HL-60/S4 treated with retinoic acid at 250 ng/mL for 4 days and 3 days (cell line): Measurements from ENCODE around the gene YWHAH.

Source experiments
- in situ Hi-C: fragments of 300-500 bp; cut with MboI; formaldehyde crosslinking; loops from 2 replicates; pipeline ENCODE4 v1.7.0; 2022; ENCODE audit warnings: low sequenced_read_pairs

Gene YWHAH

GRCh38 chr22:31922534-31922933 lies 21.8 kb upstream of the YWHAH start:
- in situ Hi-C loops: no loop called here

DNA sequence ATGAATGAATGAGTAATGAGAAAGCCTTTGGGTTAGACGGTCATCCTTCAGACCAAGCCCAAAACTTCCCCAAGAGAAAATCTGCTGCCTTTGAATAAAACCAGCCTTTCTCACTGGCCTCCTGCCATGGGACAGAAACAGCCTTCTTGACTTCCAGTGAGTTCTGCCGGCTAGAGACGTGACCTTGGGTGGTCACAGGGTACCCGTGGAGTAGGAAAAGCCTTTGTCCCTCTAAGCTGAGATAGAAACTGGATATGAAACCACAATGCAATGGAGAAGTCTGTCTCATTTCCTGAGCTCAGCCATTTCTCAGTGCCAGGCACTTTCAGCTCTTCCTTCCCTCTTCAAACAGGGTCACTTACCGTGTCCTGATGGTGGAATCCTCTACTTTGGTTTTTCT lies 21.2 kb upstream of the YWHAH start:
- in situ Hi-C loops: no loop called here

GRCh38 chr22:31923747-31924146 lies 20.6 kb upstream of the YWHAH start:
- in situ Hi-C loops: no loop called here

DNA sequence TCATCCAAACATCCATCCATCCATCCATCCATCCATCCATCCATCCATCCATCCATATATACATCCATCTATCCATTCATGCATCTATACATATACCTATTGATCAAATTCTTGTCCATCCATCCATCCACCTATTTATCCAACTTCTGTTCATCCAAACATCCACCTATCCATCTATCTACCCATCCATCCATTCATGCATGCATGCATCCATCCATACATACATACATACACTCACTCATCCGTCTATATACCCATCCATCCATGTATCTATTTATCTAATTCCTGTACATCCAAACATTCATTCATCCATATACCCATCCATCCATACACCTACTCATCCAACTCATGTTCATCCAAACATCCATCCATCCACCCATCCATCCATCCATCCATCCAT lies 19.3 kb upstream of the YWHAH start:
- in situ Hi-C loops: no loop called here

- in situ Hi-C loops: no loop called here
These were observed 18.3 kb upstream of the YWHAH start for GRCh38 chr22:31926024-31926423.

GRCh38 chr22:31926969-31927368 lies 17.4 kb upstream of the YWHAH start:
- in situ Hi-C loops: no loop called here

GRCh38 chr22:31927562-31927961 lies 16.8 kb upstream of the YWHAH start:
- in situ Hi-C loops: no loop called here

DNA sequence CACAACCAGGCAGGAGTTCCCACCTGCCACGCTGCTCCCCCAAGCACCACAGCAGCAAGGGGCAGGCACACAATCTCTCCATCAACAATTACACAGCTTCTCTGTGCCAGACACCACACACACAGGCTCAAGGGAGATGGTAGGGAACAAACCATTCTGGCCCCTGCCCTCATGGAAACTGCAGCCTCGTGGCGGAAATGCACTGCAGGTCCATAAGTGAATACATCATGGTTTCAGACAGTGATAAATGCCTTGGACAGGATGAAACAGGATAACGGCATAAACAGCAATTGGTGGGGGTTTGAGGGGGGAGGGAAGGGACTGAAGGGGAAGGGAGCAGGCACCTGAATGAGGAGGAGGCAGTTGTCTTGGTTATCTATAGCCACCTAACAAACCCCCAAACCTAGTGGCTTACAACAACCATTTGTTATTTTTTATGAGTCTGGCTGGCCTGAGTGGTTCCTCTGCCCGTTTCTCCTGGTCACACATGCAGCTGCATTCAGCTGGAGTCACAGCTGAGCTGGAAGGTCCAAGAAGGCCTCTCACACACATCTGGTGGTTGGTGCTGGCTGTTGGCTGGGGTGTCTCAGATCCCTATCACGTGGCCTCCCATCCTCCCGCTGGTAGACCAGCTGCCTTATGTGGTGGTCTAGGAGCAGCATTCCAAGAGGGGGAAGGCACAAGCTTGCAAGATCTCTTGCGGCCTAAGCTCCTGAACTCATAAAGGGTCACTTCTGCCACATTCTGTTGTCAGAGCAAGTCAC lies 15.0 kb upstream of the YWHAH start:
- in situ Hi-C loops: no loop called here

DNA sequence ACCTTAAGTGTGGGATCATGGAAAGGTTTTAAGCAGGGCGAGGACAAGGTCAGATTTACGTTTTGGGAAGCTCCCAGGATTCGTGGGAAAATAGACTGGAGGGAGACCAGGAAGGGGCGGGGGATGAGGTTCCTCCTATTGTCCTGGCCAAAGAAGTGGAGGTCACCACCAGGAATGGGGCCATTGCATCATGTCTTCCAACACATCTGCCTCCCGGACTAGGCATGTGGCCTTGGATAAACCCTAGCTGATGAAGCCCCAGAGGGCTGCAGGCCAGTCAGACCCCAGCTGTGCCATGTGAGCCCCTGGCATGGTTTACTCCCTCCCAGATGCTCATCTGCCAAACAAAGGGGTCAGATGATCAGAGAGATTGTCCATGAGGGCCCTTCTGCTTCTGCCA lies 11.5 kb upstream of the YWHAH start:
- in situ Hi-C loops: no loop called here

DNA sequence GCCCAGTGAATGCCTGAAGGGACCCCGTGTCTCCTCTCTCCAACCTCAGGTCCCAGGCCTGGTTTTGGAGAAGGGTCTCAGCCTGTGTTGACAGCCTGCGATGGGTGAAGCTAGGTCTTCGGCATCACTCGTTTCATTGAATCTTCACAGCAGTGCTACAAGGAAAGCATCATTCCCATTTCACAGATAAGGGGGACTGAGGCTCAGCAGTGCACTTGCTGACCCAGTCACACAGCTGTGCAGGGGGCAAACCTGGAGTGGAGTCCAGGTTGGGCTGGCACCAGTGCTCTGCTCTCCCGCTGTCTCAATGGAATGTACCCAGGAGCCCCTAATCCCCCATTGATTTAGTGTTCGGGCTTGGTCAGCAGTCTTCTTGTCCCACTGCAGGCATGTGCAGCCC lies 10.9 kb upstream of the YWHAH start:
- in situ Hi-C loops: no loop called here

DNA sequence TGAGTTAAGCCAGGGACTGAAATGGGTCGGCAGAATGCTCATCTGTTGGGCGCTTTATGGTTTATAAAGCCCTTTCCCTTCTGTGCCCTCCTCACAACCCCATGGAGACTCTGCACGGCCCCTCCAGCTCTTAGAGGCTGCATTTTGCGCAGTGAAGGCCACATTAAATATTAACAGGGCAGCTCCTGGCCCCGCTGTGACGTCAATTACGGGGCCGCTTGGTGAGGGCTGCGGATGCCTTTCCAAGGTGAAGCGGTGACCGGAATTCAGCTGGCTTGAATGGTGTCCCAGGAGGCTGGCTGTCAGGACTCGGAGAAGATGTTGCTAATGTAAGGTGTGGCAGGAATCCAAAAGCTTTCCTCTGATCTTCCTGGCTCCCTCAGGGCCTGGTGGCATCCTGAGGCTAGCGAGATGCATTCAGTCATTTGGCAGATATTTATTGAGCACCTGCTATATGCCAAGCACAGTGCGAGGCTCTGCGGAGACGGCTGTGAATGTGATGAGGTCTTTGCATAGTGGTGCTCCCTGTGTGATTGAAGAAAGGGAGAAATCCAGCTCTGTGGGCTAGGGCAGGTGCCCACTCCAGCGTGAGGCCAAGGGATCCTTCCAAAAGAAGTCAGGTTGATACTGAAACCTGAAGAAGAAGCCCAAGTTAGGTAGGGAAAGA lies 10.4 kb upstream of the YWHAH start:
- in situ Hi-C loops: no loop called here

DNA sequence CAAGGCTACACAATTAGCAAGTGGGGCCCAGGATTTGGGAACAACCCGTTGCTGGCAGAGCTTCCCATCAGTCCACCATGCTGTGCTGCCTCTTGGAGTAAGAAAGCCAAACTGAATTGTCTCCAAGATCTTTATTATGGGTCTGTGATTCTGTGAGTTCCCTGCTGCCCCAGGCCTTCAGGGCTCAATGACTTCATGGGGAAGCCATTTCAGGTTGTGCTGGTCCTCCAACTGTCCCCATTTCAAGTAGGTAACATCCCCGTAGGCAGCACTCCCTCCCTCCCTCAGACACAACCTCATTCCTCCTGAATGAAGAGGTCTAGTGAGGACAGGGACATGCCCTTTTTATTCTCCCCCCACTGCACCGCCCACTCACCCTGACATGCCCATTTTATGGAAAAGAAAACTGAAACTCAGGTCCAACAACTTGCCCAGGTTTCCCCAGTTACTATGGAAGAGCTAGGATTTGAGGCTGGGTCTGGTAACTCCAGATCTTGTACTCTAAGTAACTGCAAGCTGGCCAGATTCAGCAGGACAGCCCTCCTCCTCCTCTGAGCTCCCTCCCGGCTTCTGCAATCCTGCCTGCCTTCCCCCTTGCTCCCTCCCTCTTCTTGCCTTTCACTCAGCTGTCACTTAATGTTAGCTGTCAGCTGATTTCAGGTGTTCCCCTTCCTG lies 8.2 kb upstream of the YWHAH start:
- in situ Hi-C loops: no loop called here

DNA sequence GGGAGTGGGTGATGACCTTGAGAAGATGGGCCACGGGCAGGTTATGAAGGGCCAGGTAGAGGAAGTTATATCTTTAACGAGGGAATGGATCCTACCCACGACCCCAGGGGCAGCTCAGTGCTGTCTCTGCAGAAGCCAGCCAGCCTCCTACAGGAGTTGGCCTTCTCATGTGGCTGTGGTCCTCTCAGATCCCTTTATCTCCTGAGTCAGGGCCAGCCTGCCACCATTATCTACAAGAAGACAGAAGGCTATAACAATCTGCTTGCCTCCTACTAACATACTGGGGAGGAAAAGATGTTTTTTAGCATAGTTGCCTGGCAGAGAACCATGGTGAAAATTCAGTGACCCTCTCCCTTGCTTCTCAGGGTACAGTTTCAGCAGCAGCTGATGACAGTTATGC lies 7.0 kb upstream of the YWHAH start:
- in situ Hi-C loops: no loop called here

GRCh38 chr22:31938296-31938695 lies 6.0 kb upstream of the YWHAH start:
- in situ Hi-C loops: no loop called here

DNA sequence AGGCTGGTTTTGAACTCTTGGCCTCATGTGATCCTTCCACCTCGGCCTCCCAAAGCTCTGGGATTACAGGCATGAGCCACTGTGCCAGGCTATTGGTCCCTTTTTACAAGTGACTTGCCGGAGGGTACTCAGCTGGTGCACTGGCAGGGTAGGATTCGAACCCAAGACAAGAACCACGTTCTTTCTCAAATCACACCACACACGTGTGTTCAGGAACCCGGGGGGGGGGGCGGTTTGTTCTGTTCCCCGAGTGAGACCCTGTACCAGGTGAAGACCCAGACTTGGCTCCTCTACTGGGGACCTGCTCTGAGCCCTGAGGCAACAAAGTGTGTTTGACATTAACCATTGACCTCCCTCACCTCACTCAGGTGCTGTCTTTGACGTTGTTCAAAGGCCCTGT lies 3.8 kb upstream of the YWHAH start:
- in situ Hi-C loops: no loop called here

DNA sequence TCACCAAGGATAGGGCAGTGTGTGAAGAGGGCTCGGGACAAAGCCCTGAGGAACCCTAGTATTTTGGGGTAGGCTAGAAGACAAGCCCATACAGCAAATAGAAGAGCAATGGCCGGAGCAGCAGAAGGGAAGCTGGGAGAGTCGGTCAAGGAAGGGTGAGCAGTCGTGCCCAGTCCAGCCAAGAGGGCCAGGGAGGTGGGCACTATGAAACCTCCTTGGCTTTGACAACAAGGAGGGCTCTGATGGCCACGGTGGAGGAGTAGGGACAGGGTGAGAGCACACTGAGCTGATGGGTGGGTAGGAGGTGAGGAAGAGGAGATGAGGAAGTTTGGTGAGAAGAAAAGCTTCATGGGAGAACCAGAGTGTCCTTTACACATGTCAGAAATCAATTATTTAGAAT lies 2.2 kb upstream of the YWHAH start:
- in situ Hi-C loops: no loop called here

GRCh38 chr22:31943206-31943977 lies 943 bp upstream of the YWHAH start:
- in situ Hi-C loops: no loop called here

DNA sequence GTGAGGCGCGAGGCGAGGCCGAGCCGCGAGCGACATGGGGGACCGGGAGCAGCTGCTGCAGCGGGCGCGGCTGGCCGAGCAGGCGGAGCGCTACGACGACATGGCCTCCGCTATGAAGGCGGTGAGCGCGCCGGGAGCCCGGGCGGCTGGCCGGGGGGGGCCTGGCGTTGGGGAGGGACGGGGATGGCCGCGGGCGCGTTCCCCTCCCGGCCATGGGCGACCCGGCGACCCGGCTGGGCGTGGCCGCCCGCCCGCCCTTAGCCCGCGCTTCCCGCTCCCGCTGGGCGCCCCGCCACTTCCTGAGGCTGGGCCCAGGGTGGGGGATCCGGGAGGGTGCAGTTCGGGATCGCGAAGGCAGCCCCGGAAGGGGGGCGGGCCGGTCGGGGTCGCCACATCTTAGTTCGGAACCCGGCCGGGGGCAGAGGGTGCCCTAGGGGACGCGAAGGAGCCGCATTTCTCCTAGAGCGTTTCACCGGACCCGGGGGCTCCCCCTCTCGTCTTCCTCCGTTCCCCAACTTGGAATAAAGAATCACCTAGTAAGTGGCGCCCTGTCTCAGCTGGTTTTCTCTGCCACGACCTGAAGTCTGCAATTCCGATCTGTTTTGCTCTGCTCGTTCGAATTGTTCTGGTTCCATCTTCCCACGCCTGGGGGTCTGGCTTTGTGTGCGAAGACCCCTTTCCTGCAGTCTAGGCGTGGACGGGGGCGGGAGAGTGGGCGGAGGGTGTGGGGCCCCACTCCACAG lies 536 bp downstream of the YWHAH start:
- in situ Hi-C loops: no loop called here

GRCh38 chr22:31945443-31945855 lies 1.1 kb downstream of the YWHAH start:
- in situ Hi-C loops: no loop called here

GRCh38 chr22:31945971-31946680 lies 1.8 kb downstream of the YWHAH start:
- in situ Hi-C loops: no loop called here
